IPS-15b (cell line): ENCODE results near the gene UCN3.

Experiments used
- H3K27me3 ChIP-seq: one replicate; pipeline ENCODE4 v1.6.1; 2013; ENCODE audit warnings: low read length; ENCODE audit not compliant: control insufficient read depth, insufficient read depth
- H3K36me3 ChIP-seq: one replicate; pipeline ENCODE4 v1.6.1; 2013; ENCODE audit warnings: low read length; ENCODE audit not compliant: control insufficient read depth, insufficient read depth
- H3K4me1 ChIP-seq: one replicate; pipeline ENCODE4 v1.6.1; 2013; ENCODE audit warnings: mild to moderate bottlenecking, low read length; ENCODE audit not compliant: control insufficient read depth, insufficient read depth
- H3K4me3 ChIP-seq: one replicate; pipeline ENCODE4 v1.5.1; 2013; ENCODE audit warnings: low read depth, low read length
- H3K9ac ChIP-seq: one replicate; pipeline ENCODE4 v1.6.1; 2013; ENCODE audit warnings: low read depth, mild to moderate bottlenecking, low read length
- H3K9me3 ChIP-seq: one replicate; pipeline ENCODE4 v1.6.1; 2013; ENCODE audit warnings: mild to moderate bottlenecking, low read length; ENCODE audit not compliant: control insufficient read depth, insufficient read depth

UCN3 gene

DNA sequence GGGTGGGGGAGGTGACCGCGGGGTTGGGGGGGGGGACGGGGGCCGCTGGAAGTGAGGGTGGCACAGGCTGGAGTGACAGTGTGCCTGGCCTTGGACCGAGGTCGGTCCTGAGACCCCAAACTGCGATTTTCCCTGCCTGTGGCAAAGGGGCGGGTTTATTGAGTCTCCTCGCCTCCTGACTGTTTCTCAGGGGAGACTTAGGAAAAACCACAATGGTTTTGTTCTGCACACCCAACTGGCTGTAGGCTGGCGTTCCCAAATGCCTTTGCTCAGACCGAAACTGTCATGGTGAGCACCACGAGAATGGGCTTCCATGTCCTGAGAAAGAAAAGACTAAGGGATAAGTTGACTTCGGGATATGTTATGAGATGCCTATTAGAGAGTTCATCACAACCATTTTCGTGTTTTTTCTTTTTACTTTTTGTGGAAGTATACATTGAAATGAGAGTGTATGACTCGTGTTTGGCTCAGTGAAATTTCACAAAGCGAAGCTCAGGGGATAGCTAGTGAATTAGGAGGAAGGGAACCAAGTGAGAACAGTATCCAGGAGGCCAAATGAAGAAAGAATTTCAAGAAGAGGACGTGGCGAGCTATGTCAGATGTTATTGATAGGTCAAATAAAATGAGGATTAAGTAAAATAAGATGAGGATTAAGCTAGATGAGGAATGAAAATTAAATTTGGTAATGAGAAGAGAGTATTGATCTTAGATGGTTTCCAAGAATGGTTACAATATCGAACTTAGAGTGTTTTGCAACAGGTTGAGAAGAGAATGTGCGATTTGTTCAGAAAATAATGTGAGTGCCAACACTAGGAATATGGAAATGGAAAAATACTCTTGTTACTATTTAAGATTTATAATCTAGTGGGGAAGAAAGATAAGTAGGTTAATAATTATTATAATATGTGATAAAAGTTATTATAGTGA, 48.5 kb downstream of the UCN3 start:
- no peaks in the 10 kb centered on the region for H3K27me3 ChIP-seq
- H3K9me3 ChIP-seq, result no peaks in the 10 kb centered on the region
- no peaks in the 10 kb centered on the region for H3K36me3 ChIP-seq
- peak overlapping the region; percentile 87 for H3K4me3 ChIP-seq
- peak overlapping the region; percentile 42 for H3K9ac ChIP-seq
- peaks cover 19% of the 10 kb centered on the region for H3K4me1 ChIP-seq

DNA sequence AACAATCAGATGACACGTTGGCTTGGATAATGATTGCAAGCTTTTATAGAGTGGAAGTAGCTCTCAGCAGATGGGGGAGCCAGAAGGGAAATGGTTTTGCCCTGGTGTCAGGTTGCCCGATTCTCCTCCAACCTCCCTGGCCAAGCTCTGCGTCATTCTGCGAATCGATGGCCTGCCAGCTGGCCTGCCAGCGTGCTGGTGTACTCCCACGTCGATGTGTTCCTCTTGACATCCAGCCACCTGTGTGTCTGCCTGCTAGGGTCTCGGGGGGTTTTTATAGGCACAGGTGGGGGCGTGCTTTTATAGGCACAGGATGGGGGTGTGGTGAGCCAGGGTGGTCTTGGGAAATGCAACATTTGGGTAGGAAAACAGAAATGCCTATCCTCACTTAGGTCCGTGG, 52.2 kb downstream of the UCN3 start:
- H3K4me3 ChIP-seq, result peak overlapping the region; percentile 28
- H3K27me3 ChIP-seq, result no peaks in the 10 kb centered on the region
- no peaks in the 10 kb centered on the region for H3K9me3 ChIP-seq
- H3K36me3 ChIP-seq, result no peaks in the 10 kb centered on the region
- H3K9ac ChIP-seq, result no peak overlapping the region
- peaks cover 18% of the 10 kb centered on the region for H3K4me1 ChIP-seq

DNA sequence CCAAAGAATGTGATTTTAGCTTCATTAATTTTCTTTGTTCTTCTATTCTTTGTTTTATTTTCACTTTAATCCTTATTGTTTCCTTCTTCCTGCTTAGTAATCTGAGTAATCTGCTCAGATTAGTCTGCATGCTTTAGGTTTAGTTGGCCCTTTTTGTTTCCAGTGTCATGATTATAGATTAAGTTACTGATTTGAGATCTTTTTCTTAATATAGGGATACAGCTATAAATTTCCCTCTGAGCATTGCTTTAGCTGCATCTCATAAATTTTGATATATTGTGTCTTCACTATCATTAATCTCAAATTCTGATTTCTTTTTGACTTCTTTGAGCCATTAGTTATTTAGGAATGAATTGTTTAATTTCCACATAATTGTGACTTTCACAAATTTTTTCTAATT, 53.8 kb downstream of the UCN3 start:
- H3K4me3 ChIP-seq, result no peak overlapping the region
- H3K9ac ChIP-seq, result no peak overlapping the region
- peaks cover 16% of the 10 kb centered on the region for H3K4me1 ChIP-seq
- no peaks in the 10 kb centered on the region for H3K36me3 ChIP-seq
- H3K27me3 ChIP-seq, result no peaks in the 10 kb centered on the region
- H3K9me3 ChIP-seq, result no peaks in the 10 kb centered on the region

DNA sequence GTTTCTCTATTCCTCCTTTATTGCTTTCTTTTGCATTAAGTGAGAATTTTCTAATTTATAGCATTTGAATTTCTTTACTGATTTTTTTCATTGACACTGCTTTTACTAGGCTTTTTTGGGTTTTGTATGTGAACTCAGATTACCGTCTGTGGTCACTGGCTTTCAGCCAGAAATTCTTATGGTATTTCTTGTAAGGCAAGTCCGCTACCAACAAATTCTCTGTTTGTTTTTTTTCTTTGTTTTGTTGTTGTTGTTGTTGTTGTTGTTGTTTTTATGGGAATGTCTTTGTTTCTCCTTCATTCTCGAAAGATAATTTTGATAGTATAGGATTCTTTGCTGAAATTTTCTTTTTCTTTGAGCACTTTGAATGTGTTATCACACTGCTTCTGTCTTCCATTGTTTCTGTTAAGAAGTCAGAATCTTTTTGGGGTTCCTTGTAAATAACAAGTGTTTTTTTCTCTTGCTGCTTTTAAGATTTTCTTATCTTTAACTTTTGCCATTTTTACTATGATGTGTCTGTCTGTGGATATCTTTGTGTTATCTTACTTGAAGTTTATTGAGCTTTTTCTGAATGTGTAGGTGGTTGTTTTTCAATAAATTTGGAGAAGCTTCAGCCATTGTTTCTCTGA, 54.8 kb downstream of the UCN3 start:
- no peak overlapping the region for H3K9ac ChIP-seq
- H3K27me3 ChIP-seq, result no peaks in the 10 kb centered on the region
- no peaks in the 10 kb centered on the region for H3K36me3 ChIP-seq
- H3K9me3 ChIP-seq, result no peaks in the 10 kb centered on the region
- H3K4me1 ChIP-seq, result peaks cover 15% of the 10 kb centered on the region
- no peak overlapping the region for H3K4me3 ChIP-seq

DNA sequence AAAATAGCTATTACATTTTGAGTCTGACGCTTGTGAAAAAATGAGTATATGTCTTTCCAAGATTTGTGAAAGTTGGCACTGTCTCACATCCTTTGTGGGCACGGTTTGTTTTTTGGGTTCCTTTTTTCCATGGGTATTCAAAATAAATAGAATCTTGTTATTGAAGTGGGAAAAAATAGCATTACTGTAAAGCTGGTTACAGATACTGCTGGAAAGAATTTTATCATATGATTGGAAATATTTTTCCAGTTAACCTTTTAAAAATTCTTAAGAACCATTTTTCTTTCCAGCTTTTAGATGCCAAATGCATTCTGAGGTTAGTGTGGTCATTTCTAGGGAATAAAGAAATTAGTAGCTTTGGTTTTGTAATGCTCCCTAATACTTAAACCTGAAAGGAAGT, 59.0 kb downstream of the UCN3 start:
- Histone ChIP-seq H3K4me1 (peaks cover 12% of the 10 kb centered on the region), H3K36me3 (no peaks in the 10 kb centered on the region), H3K4me3 (no peak overlapping the region), H3K27me3 (no peaks in the 10 kb centered on the region), H3K9ac (no peak overlapping the region), H3K9me3 (no peaks in the 10 kb centered on the region)
